Common myeloid progenitor, CD34-positive (primary cell): ENCODE data around the gene TSPAN33.
A peak's percentile ranks its signal among the peaks of the same experiment; 100 is the strongest.
"Not testable (repeated sequence)": the region's sequence is repeated elsewhere in the genome, so short reads cannot be mapped to it uniquely, and the experiment has no call there.

Experiments
- CTCF ChIA-PET: fragments of 350-600 bp; sonication (Branson Sonifier 250); formaldehyde crosslinking; loops from one replicate; lab custom pipeline; 2021; ENCODE audit warnings: antibody characterized with exemption; lab: Charles Lee
- POLR2A ChIA-PET: fragments of 350-600 bp; sonication (Branson Sonifier 250); formaldehyde crosslinking; loops from one replicate; lab custom pipeline; 2021; ENCODE audit warnings: antibody characterized with exemption; lab: Charles Lee
- DNase-seq, 3 donors: peaks; one replicate each; pipeline versions ENCODE4 v3.0.0 to v3.0.0-alpha.2; 2013
- H3K27ac ChIP-seq, 2 experiments: 1 replicate in 1 of 2; 2 replicates in 1 of 2; pipeline ENCODE4 v1.7.0; 2013; ENCODE audit warnings: inconsistent platforms in 2 of 2, low read length in 2 of 2, mild to moderate bottlenecking in 2 of 2, low read depth in 1 of 2, moderate library complexity in 1 of 2; ENCODE audit not compliant: severe bottlenecking in 2 of 2, insufficient read depth in 1 of 2, poor library complexity in 1 of 2
- H3K27me3 ChIP-seq, 5 experiments: replicated peaks in 2 of 5; 1 replicate in 3 of 5; 2 replicates in 2 of 5; pipeline versions ENCODE4 v1.6.1 to v1.7.0; 2013; ENCODE audit warnings: low read length in 4 of 5, mild to moderate bottlenecking in 2 of 5, moderate library complexity in 2 of 5, inconsistent platforms in 1 of 5; ENCODE audit not compliant: insufficient read depth in 5 of 5, control insufficient read depth in 4 of 5
- H3K36me3 ChIP-seq, 4 experiments: 1 replicate in 2 of 4; 2 replicates in 2 of 4; pipeline versions ENCODE4 v1.6.1 to v1.7.0; 2013; ENCODE audit warnings: low read length in 3 of 4, control low read depth in 1 of 4, mild to moderate bottlenecking in 1 of 4; ENCODE audit not compliant: control insufficient read depth in 4 of 4, insufficient read depth in 4 of 4
- H3K4me1 ChIP-seq, 4 experiments: 1 replicate in 3 of 4; 2 replicates in 1 of 4; pipeline versions ENCODE4 v1.6.1 to v1.7.1; 2013; ENCODE audit warnings: low read length in 3 of 4, mild to moderate bottlenecking in 3 of 4, control low read depth in 1 of 4, inconsistent platforms in 1 of 4, moderate library complexity in 1 of 4; ENCODE audit not compliant: control insufficient read depth in 4 of 4, insufficient read depth in 4 of 4; ENCODE audit errors: control extremely low read depth in 1 of 4
- H3K4me3 ChIP-seq, 7 experiments: 1 replicate in 4 of 7; 2 replicates in 3 of 7; pipeline versions ENCODE4 v1.5.1 to v1.7.0; 2013; ENCODE audit warnings: mild to moderate bottlenecking in 7 of 7, low read length in 6 of 7, moderate library complexity in 6 of 7, inconsistent platforms in 2 of 7, low read depth in 2 of 7, control low read depth in 1 of 7; ENCODE audit not compliant: insufficient read depth in 4 of 7, control insufficient read depth in 1 of 7; ENCODE audit errors: extremely low read depth in 1 of 7
- H3K9me3 ChIP-seq, 5 experiments: 1 replicate in 4 of 5; 2 replicates in 1 of 5; pipeline versions ENCODE4 v1.6.1 to v1.7.1; 2013; ENCODE audit warnings: low read length in 4 of 5, mild to moderate bottlenecking in 2 of 5, inconsistent platforms in 1 of 5, low read depth in 1 of 5, moderate library complexity in 1 of 5; ENCODE audit not compliant: control insufficient read depth in 4 of 5, insufficient read depth in 2 of 5; ENCODE audit errors: control extremely low read depth in 1 of 5
- WGBS: methylation state at CpG from one replicate; pipeline ENCODE4 v1.1.5; 2013; ENCODE audit not compliant: insufficient coverage; 5-methylcytosine and 5-hydroxymethylcytosine counted together

The TSPAN33 gene

GRCh38 chr7:129213828-129214227 lies 69.3 kb downstream of the TSPAN33 start:
- no peaks in the 10 kb centered on the region for H3K9me3 ChIP-seq
- ChIA-PET POLR2A (interaction anchor here (0.7 to 1.2 kb wide), 2 partner anchors 79 to 412 kb away, joined by 3 to 4 read pairs; no protein-coding TSS in a partner anchor), CTCF (interaction anchor here (1.0 to 13.9 kb wide), 9 partner anchors 9 to 103 kb away, joined by 3 to 170 read pairs (median 4); no protein-coding TSS in a partner anchor)
- no peaks in the 10 kb centered on the region for H3K27me3 ChIP-seq
- peaks cover 3 to 28% (median 20%) of the 10 kb centered on the region in 4 experiments for H3K36me3 ChIP-seq
- no peak overlapping the region for H3K27ac ChIP-seq
- DNase-seq: peak in 2 of 3 donors; percentile 19 to 25
- no peak overlapping the region for H3K4me3 ChIP-seq
- peaks cover 0 to 2% (median 0%) of the 10 kb centered on the region in 4 experiments for H3K4me1 ChIP-seq
- WGBS: 77% methylated on average over 13 of the region's 15 CpGs

DNA sequence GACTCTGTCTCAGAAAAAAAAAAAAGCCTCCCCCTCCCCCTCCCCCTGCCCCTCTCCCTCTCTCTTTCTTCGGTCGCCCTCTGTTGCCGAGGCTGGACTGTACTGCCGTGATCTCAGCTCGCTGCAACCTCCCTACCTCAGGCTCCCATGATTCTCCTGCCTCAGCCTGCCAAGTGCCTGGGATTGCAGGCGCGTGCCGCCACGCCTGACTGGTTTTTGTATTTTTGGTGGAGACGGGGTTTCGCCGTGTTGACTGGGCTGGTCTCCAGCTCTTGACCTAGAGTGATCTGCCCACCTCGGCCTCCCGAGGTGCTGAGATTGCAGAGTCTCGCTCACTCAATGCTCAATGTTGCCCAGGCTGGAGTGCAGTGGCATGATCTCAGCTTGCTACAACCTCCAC lies 71.2 kb downstream of the TSPAN33 start:
- peaks cover 0 to 20% (median 13%) of the 10 kb centered on the region in 4 experiments for H3K36me3 ChIP-seq
- H3K4me1 ChIP-seq, DNase-seq, POLR2A ChIA-PET, H3K4me3 ChIP-seq, H3K27me3 ChIP-seq, H3K9me3 ChIP-seq, H3K27ac ChIP-seq: not testable (repeated sequence)
- CTCF ChIA-PET: interaction anchor here (1.1 to 13.9 kb wide), 5 partner anchors 53 to 152 kb away, joined by 3 to 170 read pairs (median 4); no protein-coding TSS in a partner anchor
- 100% methylated on average over 5 of the region's 15 CpGs for WGBS

DNA sequence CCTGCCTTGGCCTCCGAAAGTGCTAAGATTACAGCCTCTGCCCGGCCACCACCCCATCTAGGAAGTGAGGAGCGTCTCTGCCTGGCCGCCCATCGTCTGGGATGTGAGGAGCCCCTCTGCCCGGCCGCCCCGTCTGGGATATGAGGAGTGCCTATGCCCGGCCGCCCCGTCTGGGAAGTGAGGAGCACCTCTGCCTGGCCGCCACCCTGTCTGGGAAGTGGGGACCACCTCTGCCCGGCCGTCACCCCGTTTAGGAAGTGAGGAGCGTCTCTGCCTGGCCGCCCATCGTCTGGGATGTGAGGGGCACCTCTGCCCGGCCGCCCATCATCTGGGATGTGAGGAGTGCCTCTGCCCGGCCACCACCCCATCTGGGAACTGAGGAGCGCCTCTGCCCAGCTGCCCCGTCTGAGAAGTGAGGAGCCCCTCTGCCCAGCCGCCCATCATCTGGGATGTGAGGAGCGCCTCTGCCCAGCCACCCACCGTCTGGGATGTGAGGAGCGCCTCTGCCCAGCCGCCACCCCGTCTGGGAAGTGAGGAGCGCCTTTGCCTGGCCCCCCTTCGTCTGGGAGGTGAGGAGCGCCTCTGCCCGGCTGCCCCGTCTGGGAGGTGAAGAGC lies 71.7 kb downstream of the TSPAN33 start:
- CTCF ChIA-PET: interaction anchor here (1.4 to 13.9 kb wide), 5 partner anchors 53 to 152 kb away, joined by 3 to 170 read pairs (median 20); no protein-coding TSS in a partner anchor

DNA sequence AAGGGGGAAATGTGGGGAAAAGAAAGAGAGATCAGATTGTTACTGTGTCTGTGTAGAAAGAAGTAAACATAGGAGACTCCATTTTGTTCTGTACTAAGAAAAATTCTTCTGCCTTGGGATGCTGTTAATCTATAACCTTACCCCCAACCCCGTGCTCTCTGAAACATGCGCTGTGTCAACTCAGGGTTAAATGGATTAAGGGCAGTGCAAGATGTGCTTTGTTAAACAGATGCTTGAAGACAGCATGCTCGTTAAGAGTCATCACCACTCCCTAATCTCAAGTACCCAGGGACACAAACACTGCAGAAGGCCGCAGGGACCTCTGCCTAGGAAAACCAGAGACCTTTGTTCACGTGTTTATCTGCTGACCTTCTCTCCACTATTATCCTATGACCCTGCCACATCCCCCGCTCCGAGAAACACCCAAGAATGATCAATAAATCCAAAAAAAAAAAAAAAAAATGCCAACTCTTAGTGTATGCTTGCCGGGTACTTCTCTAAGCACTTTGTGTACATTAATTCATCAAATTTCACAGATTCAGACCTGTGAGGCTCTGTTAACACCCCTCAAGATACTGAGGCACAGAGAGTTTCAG lies 72.4 kb downstream of the TSPAN33 start:
- H3K27ac ChIP-seq, H3K4me1 ChIP-seq, H3K9me3 ChIP-seq, H3K36me3 ChIP-seq, H3K4me3 ChIP-seq, H3K27me3 ChIP-seq, DNase-seq: not testable (repeated sequence)
- CTCF ChIA-PET: interaction anchor here (1.0 to 8.6 kb wide), 9 partner anchors 11 to 253 kb away, joined by 3 to 157 read pairs (median 13); no protein-coding TSS in a partner anchor
- POLR2A ChIA-PET: interaction anchor here (0.7 kb wide), 1 partner anchor 385 kb away, joined by 3 read pairs; no protein-coding TSS in a partner anchor
- WGBS: no CpG with 5 or more reads among the region's 8 CpGs

More for the DNA sequence above, 71.7 kb downstream of the TSPAN33 start:
- H3K36me3 ChIP-seq: peaks cover 0 to 15% (median 10%) of the 10 kb centered on the region in 4 experiments
- DNase-seq, H3K27me3 ChIP-seq, H3K4me1 ChIP-seq, H3K27ac ChIP-seq, H3K4me3 ChIP-seq, H3K9me3 ChIP-seq: not testable (repeated sequence)
- WGBS: 99% methylated on average over 28 of the region's 34 CpGs
- POLR2A ChIA-PET: interaction anchor here (0.7 kb wide), 1 partner anchor 385 kb away, joined by 3 read pairs; no protein-coding TSS in a partner anchor

DNA sequence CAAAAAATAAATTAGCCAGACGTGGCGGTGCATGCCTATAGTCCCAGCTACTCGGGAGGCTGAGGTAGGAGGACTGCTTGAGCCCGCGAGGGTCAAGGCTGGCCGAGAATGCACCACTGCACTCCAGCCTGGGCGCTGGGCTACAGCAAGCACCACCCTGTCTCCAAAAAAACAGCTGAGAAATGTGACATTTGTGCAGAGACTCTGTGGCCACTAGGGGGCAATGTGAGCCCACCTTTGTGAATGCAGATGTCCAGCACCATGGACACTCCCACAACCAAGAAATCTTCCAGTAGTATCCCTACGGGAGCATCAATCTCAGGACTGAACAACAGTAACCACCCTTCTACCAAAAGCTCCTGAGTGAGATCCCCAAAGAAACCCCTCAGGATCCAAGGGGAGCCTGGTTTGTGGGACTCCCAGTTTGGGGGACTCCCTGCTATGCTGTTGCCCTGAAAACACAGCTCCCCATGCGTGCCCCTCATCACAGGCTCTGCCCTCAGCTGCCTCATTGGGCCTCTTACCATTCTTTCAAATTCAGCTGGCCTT lies 74.1 kb downstream of the TSPAN33 start:
- H3K4me1 ChIP-seq: peaks cover 8 to 14% (median 9%) of the 10 kb centered on the region in 4 experiments
- no peaks in the 10 kb centered on the region for H3K27me3 ChIP-seq
- CTCF ChIA-PET: interaction anchor here (0.8 to 8.6 kb wide), 44 partner anchors 9 to 428 kb away, joined by 3 to 157 read pairs (median 4); no protein-coding TSS in a partner anchor
- no peaks in the 10 kb centered on the region for H3K9me3 ChIP-seq
- POLR2A ChIA-PET: interaction anchor here (0.6 kb wide), 1 partner anchor 22 kb away, joined by 4 read pairs; no protein-coding TSS in a partner anchor
- no peak overlapping the region for H3K27ac ChIP-seq
- 14% methylated on average over 9 of the region's 9 CpGs for WGBS
- peak; percentile 67 to 77 (median 72) for DNase-seq
- no peak overlapping the region for H3K4me3 ChIP-seq
- H3K36me3 ChIP-seq: no peaks in the 10 kb centered on the region

GRCh38 chr7:129219166-129219565 lies 74.7 kb downstream of the TSPAN33 start:
- not testable (repeated sequence) for H3K4me3 ChIP-seq, DNase-seq, H3K27me3 ChIP-seq, H3K36me3 ChIP-seq, H3K27ac ChIP-seq, H3K9me3 ChIP-seq
- WGBS: 85% methylated on average over 4 of the region's 4 CpGs
- ChIA-PET POLR2A (interaction anchor here (0.6 kb wide), 1 partner anchor 22 kb away, joined by 4 read pairs; no protein-coding TSS in a partner anchor), CTCF (interaction anchor here (1.0 to 8.6 kb wide), 33 partner anchors 13 to 427 kb away, joined by 3 to 157 read pairs (median 5); no protein-coding TSS in a partner anchor)
- H3K4me1 ChIP-seq: peaks cover 8 to 17% (median 11%) of the 10 kb centered on the region in 4 experiments
